CD4-positive, CD25-positive, alpha-beta regulatory T cell (primary cell): ENCODE measurements around the gene MOG. TPM values are rescaled to one million over a fixed set of nuclear protein-coding genes. Genes with fewer than 3 reads are reported as not detected.

Source experiments
- ATAC-seq, 2 donors: fragments of 150-1000 bp; cut with Tn5 transposase; one replicate each; pipeline ENCODE4 v1.10.0; 2021; ENCODE audit warnings: low read depth in 2 of 2, moderate number of reproducible peaks in 2 of 2, moderate library complexity in 1 of 2
- DNase-seq, 3 donors: peaks; one replicate each; pipeline versions ENCODE4 v3.0.0 to v3.0.0-alpha.2; 2012 to 2022; ENCODE audit warnings: mixed read lengths in 1 of 3
- H3K27ac ChIP-seq: one replicate; pipeline ENCODE4 v1.7.0; 2013; ENCODE audit warnings: mild to moderate bottlenecking, low read length; ENCODE audit not compliant: insufficient read depth, poor library complexity, severe bottlenecking
- H3K27me3 ChIP-seq: one replicate; pipeline ENCODE4 v1.7.0; 2013; ENCODE audit warnings: low read length; ENCODE audit not compliant: control insufficient read depth, insufficient read depth
- H3K36me3 ChIP-seq: one replicate; pipeline ENCODE4 v1.7.0; 2013; ENCODE audit warnings: mild to moderate bottlenecking, low read length, moderate library complexity; ENCODE audit not compliant: control insufficient read depth, insufficient read depth
- H3K4me1 ChIP-seq: 2 replicates; pipeline ENCODE4 v1.7.0; 2013; ENCODE audit warnings: mild to moderate bottlenecking, low read length; ENCODE audit not compliant: insufficient read depth, control insufficient read depth, poor library complexity, severe bottlenecking
- H3K4me3 ChIP-seq: one replicate; pipeline ENCODE4 v1.7.0; 2013; ENCODE audit warnings: low read depth, mild to moderate bottlenecking, low read length, moderate library complexity
- H3K9me3 ChIP-seq, 2 experiments: 1 replicate in 1 of 2; 2 replicates in 1 of 2; pipeline ENCODE4 v1.7.0; 2013; ENCODE audit warnings: low read length in 2 of 2, mild to moderate bottlenecking in 1 of 2, moderate library complexity in 1 of 2; ENCODE audit not compliant: control insufficient read depth in 2 of 2
- H3K27ac Mint-ChIP-seq, 3 donors: one replicate each; pipeline ENCODE4 v1.8.0; 2020 to 2022; ENCODE audit warnings: mild to moderate bottlenecking in 3 of 3, mixed read lengths in 3 of 3, moderate library complexity in 2 of 3
- H3K27me3 Mint-ChIP-seq: one replicate; pipeline ENCODE4 v1.8.0; 2022; ENCODE audit warnings: mild to moderate bottlenecking, mixed read lengths
- H3K36me3 Mint-ChIP-seq: one replicate; pipeline ENCODE4 v1.8.0; 2020; ENCODE audit warnings: mixed read lengths
- H3K4me1 Mint-ChIP-seq, 4 donors: one replicate each; pipeline ENCODE4 v1.8.0; 2020 to 2022; ENCODE audit warnings: mixed read lengths in 4 of 4, mild to moderate bottlenecking in 1 of 4
- H3K4me3 Mint-ChIP-seq, 4 donors: one replicate each; pipeline ENCODE4 v1.8.0; 2020 to 2022; ENCODE audit warnings: mild to moderate bottlenecking in 4 of 4, mixed read lengths in 4 of 4, moderate library complexity in 3 of 4
- H3K9me3 Mint-ChIP-seq, 7 donors: one replicate each; pipeline ENCODE4 v1.8.0; 2020 to 2022; ENCODE audit warnings: mixed read lengths in 7 of 7, mild to moderate bottlenecking in 3 of 7, moderate library complexity in 2 of 7
- polyA plus RNA-seq, 4 donors: library from polyadenylated mRNA; unstranded; fragments of 300-500 nt; fragmentation: Illumina TruSeq; gene quantifications; one replicate each; pipeline ENCODE4 v1.2.3, GENCODE V29; 2021
- total RNA-seq: library from RNA; stranded (reverse); gene quantifications from one replicate; pipeline ENCODE4 v1.2.3, GENCODE V29; 2022

Gene MOG
- total and polyA plus RNA-seq, 5 donors from 2014 or later: not detected

GRCh38 chr6:29631209-29631810 lies 25.6 kb upstream of the MOG start:
- Histone ChIP-seq H3K36me3 (no peaks in the 10 kb centered on the region), H3K4me1 (peaks cover 46% of the 10 kb centered on the region), H3K4me3 (no peak overlapping the region), H3K27ac (no peak overlapping the region), H3K9me3 (no peaks in the 10 kb centered on the region), H3K27me3 (no peaks in the 10 kb centered on the region)
- H3K27me3 Mint-ChIP-seq: peaks cover 16% of the 10 kb centered on the region
- peaks cover 21 to 62% (median 38%) of the 10 kb centered on the region in 4 donors for H3K4me1 Mint-ChIP-seq
- H3K27ac Mint-ChIP-seq: peak overlapping the region; percentile 74 to 92 (median 83)
- ATAC-seq: no peak
- H3K9me3 Mint-ChIP-seq: no peaks in the 10 kb centered on the region
- no peaks in the 10 kb centered on the region for H3K36me3 Mint-ChIP-seq
- H3K4me3 Mint-ChIP-seq: peak overlapping the region; percentile 87 to 97 (median 88)
- no peak for DNase-seq

GRCh38 chr6:29631860-29632731 lies 24.8 kb upstream of the MOG start:
- ATAC-seq (peak; percentile 20 to 59), DNase-seq (peak; percentile 60 to 71 (median 67))
- Mint-ChIP-seq H3K9me3 (no peaks in the 10 kb centered on the region), H3K4me3 (peak overlapping the region; percentile 87 to 97 (median 88)), H3K36me3 (no peaks in the 10 kb centered on the region), H3K27ac (peak overlapping the region; percentile 74 to 92 (median 78)), H3K27me3 (peaks cover 16% of the 10 kb centered on the region), H3K4me1 (peaks cover 21 to 58% (median 38%) of the 10 kb centered on the region in 4 donors)
- Histone ChIP-seq H3K4me1 (peaks cover 46% of the 10 kb centered on the region), H3K9me3 (no peaks in the 10 kb centered on the region), H3K4me3 (peak overlapping the region; percentile 67), H3K27ac (peak overlapping the region; percentile 67), H3K36me3 (no peaks in the 10 kb centered on the region), H3K27me3 (no peaks in the 10 kb centered on the region)

- Histone ChIP-seq H3K36me3 (no peaks in the 10 kb centered on the region), H3K27me3 (no peaks in the 10 kb centered on the region), H3K27ac (peak within 1 kb of the TSS; percentile 67), H3K4me1 (peaks cover 46% of the 10 kb centered on the region), H3K4me3 (peak within 1 kb of the TSS; percentile 67), H3K9me3 (no peaks in the 10 kb centered on the region)
- no peaks in the 10 kb centered on the region for H3K9me3 Mint-ChIP-seq
- no peaks in the 10 kb centered on the region for H3K36me3 Mint-ChIP-seq
- peak within 1 kb of the TSS; percentile 78 to 95 (median 89) for H3K27ac Mint-ChIP-seq
- DNase-seq (peak; percentile 64 to 80 (median 75)), ATAC-seq (peak; percentile 75 to 80)
- H3K4me1 Mint-ChIP-seq: peaks cover 21 to 59% (median 38%) of the 10 kb centered on the region in 4 donors
- H3K4me3 Mint-ChIP-seq: peak within 1 kb of the TSS; percentile 87 to 97 (median 90)
- peaks cover 16% of the 10 kb centered on the region for H3K27me3 Mint-ChIP-seq
Observed at GRCh38 chr6:29632789-29633533, 23.9 kb upstream of the MOG start, which contains the start of gene GABBR1. Gene GABBR1 (minus strand): TSS chr6:29633183. CDS start chr6:29632385, 798 bp downstream.

- H3K9me3 ChIP-seq: no peaks in the 10 kb centered on the region
- H3K4me1 Mint-ChIP-seq: peaks cover 21 to 55% (median 35%) of the 10 kb centered on the region in 4 donors
- ATAC-seq: no peak
Observed at GRCh38 chr6:29633534-29633905, 23.4 kb upstream of the MOG start.

GRCh38 chr6:29637247-29637646 lies 19.6 kb upstream of the MOG start:
- Histone ChIP-seq H3K27me3 (no peaks in the 10 kb centered on the region), H3K36me3 (no peaks in the 10 kb centered on the region), H3K27ac (no peak overlapping the region), H3K9me3 (no peaks in the 10 kb centered on the region), H3K4me3 (no peak overlapping the region), H3K4me1 (peaks cover 35% of the 10 kb centered on the region)
- Mint-ChIP-seq H3K4me3 (peak overlapping the region in 1 of 4 donors; percentile 90), H3K4me1 (peaks cover 11 to 38% (median 18%) of the 10 kb centered on the region in 4 donors), H3K27me3 (no peaks in the 10 kb centered on the region), H3K9me3 (no peaks in the 10 kb centered on the region), H3K27ac (no peak overlapping the region), H3K36me3 (no peaks in the 10 kb centered on the region)
- ATAC-seq: no peak
- no peak for DNase-seq

More at GRCh38 chr6:29633534-29633905, 23.4 kb upstream of the MOG start:
- H3K4me3 ChIP-seq: peak overlapping the region; percentile 48
- H3K36me3 ChIP-seq: no peaks in the 10 kb centered on the region
- Mint-ChIP-seq H3K9me3 (no peaks in the 10 kb centered on the region), H3K27ac (peak overlapping the region in 2 of 3 donors; percentile 89 to 95), H3K27me3 (peaks cover 16% of the 10 kb centered on the region), H3K36me3 (no peaks in the 10 kb centered on the region), H3K4me3 (peak overlapping the region; percentile 81 to 91 (median 88))
- no peaks in the 10 kb centered on the region for H3K27me3 ChIP-seq
- peak in 1 of 3 donors; percentile 20 for DNase-seq
- H3K4me1 ChIP-seq: peaks cover 42% of the 10 kb centered on the region
- H3K27ac ChIP-seq: peak overlapping the region; percentile 67

- Mint-ChIP-seq H3K4me1 (peaks cover 7 to 34% (median 12%) of the 10 kb centered on the region in 4 donors), H3K36me3 (no peaks in the 10 kb centered on the region), H3K9me3 (no peaks in the 10 kb centered on the region), H3K4me3 (peak overlapping the region; percentile 26 to 87 (median 84)), H3K27ac (peak overlapping the region; percentile 93 to 97 (median 94)), H3K27me3 (no peaks in the 10 kb centered on the region)
- ATAC-seq: peak; percentile 81 to 87
- Histone ChIP-seq H3K27ac (peak overlapping the region; percentile 41), H3K4me1 (peaks cover 20% of the 10 kb centered on the region), H3K27me3 (no peaks in the 10 kb centered on the region), H3K9me3 (no peaks in the 10 kb centered on the region), H3K36me3 (no peaks in the 10 kb centered on the region), H3K4me3 (peak overlapping the region; percentile 55)
- DNase-seq: peak in 2 of 3 donors; percentile 39 to 84
Observed at GRCh38 chr6:29641430-29642148, 15.3 kb upstream of the MOG start.
